ENCODE measurements around the gene TECPR2. TPM values are rescaled to one million over a fixed set of nuclear protein-coding genes. Genes with fewer than 3 reads are reported as not detected.

Gene TECPR2
- total RNA-seq, 1 experiment from 2014 or later, result 29.7 TPM

GRCh38 chr14:102512793-102513300 is 150.1 kb downstream of the TECPR2 start:
- ChIA-PET CTCF (no interaction called here), POLR2A (ENCODE audit: unreplicated experiment) (no interaction called here)
- no peak for TF ChIP-seq EZH2 (IDR thresholded peaks at IDR 0.05; ENCODE audit: low read depth)
- TF ChIP-seq CTCF (conservative IDR thresholded peaks at IDR 0.05), result no peak
- H2AFZ ChIP-seq, result no peak overlapping the region
- H3F3A ChIP-seq (ENCODE audit: insufficient read depth, low read depth), result peaks cover 22% of the 10 kb centered on the region
- no TSS peak for BruUV-seq (replicated peaks)
- H3K4me2 ChIP-seq, result no peak overlapping the region
- DNase-seq, result no peak
- no peaks in the 10 kb centered on the region for H3K27me3 ChIP-seq (ENCODE audit: insufficient read depth, low read depth)
- no peak overlapping the region for H3K27ac ChIP-seq
- H3K9me3 ChIP-seq (ENCODE audit: insufficient read depth, low read depth), result no peaks in the 10 kb centered on the region
- H4K20me1 ChIP-seq (ENCODE audit: insufficient read depth), result no peaks in the 10 kb centered on the region
- peaks cover 36% of the 10 kb centered on the region for H3K4me1 ChIP-seq (replicated peaks; ENCODE audit: insufficient read depth)
- H3K36me3 ChIP-seq (ENCODE audit: low read depth), result no peaks in the 10 kb centered on the region
- H3K9me2 ChIP-seq (ENCODE audit: insufficient read depth), result no peaks in the 10 kb centered on the region
- intact Hi-C loops (cut with micrococcal nuclease; ENCODE audit: unreplicated experiment), result loop anchor here (10.0 kb wide), 1 partner anchor 548 kb away; the partner anchor contains the start of gene DYNC1H1
- no peaks in the 10 kb centered on the region for H3K79me2 ChIP-seq (ENCODE audit: low read depth)
- H3K4me3 ChIP-seq, result no peak overlapping the region

DNA sequence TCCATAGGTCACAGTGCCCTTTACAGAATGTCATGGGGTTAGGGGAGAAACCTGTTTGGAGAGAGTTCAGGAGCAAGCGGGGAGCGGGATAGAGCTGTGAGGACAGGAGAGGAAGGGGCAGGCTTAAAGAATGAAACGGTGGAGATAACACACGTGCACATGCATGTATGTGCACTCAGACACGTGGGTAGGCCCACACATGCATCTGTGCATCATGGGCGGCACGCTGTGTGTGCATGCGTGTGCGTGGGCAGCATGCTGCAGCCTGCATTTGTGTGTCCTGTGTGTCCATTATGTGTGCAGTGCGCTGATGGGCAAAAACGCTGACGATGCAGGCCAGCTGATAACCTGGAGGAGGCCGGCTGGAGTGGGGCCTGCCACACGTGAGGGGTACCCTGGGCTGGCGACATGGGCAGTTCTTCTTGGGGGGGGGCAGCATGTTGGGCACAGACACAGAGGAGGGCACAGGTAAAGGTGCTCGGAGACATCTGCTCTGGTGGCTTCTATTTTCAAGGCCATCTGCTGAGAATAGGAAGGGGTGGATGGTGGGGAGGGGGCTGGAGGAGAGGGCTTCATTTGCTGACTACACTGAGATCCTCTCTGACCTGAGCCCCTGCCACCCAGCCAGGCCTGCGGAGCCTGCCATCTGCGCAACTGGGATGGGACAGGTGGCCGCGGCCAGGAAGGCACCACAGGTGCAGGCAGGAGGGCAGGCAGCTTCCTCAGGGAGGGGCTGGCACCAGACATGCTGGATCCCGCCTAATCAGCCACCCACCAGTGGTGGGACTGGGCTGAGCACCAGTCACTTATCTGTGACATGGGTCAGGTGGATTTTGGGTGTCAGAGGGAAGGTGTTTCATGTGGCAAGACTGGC is 151.4 kb downstream of the TECPR2 start:
- intact Hi-C loops (cut with micrococcal nuclease; ENCODE audit: unreplicated experiment), result loop anchor here (10.0 kb wide), 1 partner anchor 549 kb away; the partner anchor contains the start of gene DYNC1H1
- Histone ChIP-seq H3K79me2 (ENCODE audit: low read depth) (no peaks in the 10 kb centered on the region), H3K36me3 (ENCODE audit: low read depth) (no peaks in the 10 kb centered on the region), H2AFZ (no peak overlapping the region), H4K20me1 (ENCODE audit: insufficient read depth) (no peaks in the 10 kb centered on the region), H3K27me3 (ENCODE audit: insufficient read depth, low read depth) (no peaks in the 10 kb centered on the region), H3K4me2 (no peak overlapping the region), H3K9me3 (ENCODE audit: insufficient read depth, low read depth) (no peaks in the 10 kb centered on the region), H3K9me2 (ENCODE audit: insufficient read depth) (no peaks in the 10 kb centered on the region), H3K27ac (no peak overlapping the region), H3F3A (ENCODE audit: insufficient read depth, low read depth) (peaks cover 17% of the 10 kb centered on the region; the same call in 1 of the 2 replicates), H3K4me1 (replicated peaks; ENCODE audit: insufficient read depth) (peaks cover 26% of the 10 kb centered on the region), H3K4me3 (no peak overlapping the region)
- ChIA-PET CTCF (no interaction called here), POLR2A (ENCODE audit: unreplicated experiment) (no interaction called here)
- DNase-seq, result no peak
- TF ChIP-seq CTCF (conservative IDR thresholded peaks at IDR 0.05) (no peak), EZH2 (IDR thresholded peaks at IDR 0.05; ENCODE audit: low read depth) (no peak)
- BruUV-seq (replicated peaks), result no TSS peak

GRCh38 chr14:102514987-102515733 is 152.4 kb downstream of the TECPR2 start:
- POLR2A ChIA-PET (ENCODE audit: unreplicated experiment), result interaction anchor here (0.6 kb wide), 1 partner anchor 706 kb away, joined by 4 read pairs; no protein-coding TSS in a partner anchor
- BruUV-seq (replicated peaks), result no TSS peak
- no peak for DNase-seq
- no peak overlapping the region for H3K4me3 ChIP-seq
- peaks cover 17% of the 10 kb centered on the region; the same call in 1 of the 2 replicates for H3F3A ChIP-seq (ENCODE audit: insufficient read depth, low read depth)
- TF ChIP-seq EZH2 (IDR thresholded peaks at IDR 0.05; ENCODE audit: low read depth), result no peak
- no peak for TF ChIP-seq CTCF (conservative IDR thresholded peaks at IDR 0.05)
- no peak overlapping the region for H3K4me2 ChIP-seq
- H2AFZ ChIP-seq, result no peak overlapping the region
- H4K20me1 ChIP-seq (ENCODE audit: insufficient read depth), result no peaks in the 10 kb centered on the region
- CTCF ChIA-PET, result interaction anchor here (0.6 to 1.4 kb wide), 7 partner anchors 9 to 888 kb away, joined by 3 to 16 read pairs (median 3); no protein-coding TSS in a partner anchor
- H3K79me2 ChIP-seq (ENCODE audit: low read depth), result no peaks in the 10 kb centered on the region
- H3K9me2 ChIP-seq (ENCODE audit: insufficient read depth), result no peaks in the 10 kb centered on the region
- H3K9me3 ChIP-seq (ENCODE audit: insufficient read depth, low read depth), result no peaks in the 10 kb centered on the region
- H3K27me3 ChIP-seq (ENCODE audit: insufficient read depth, low read depth), result no peaks in the 10 kb centered on the region
- intact Hi-C loops (cut with micrococcal nuclease; ENCODE audit: unreplicated experiment), result loop anchor here (5.0 to 10.0 kb wide), 2 partner anchors 153 to 550 kb away; partner anchors contain the start of genes CINP, DYNC1H1 and TECPR2
- H3K4me1 ChIP-seq (replicated peaks; ENCODE audit: insufficient read depth), result peaks cover 23% of the 10 kb centered on the region
- H3K36me3 ChIP-seq (ENCODE audit: low read depth), result no peaks in the 10 kb centered on the region
- no peak overlapping the region for H3K27ac ChIP-seq

Data from PC-9 (cell line).